NCI-H1694 treated with DMSO at 0.1 percent for 48 hours (cell line): Measurements from ENCODE around the gene EHMT2.
"Not testable (repeated sequence)": the region's sequence is repeated elsewhere in the genome, so short reads cannot be mapped to it uniquely, and the experiment has no call there.

Source experiments
- DNase-seq: peaks from one replicate; lab custom pipeline; 2025; lab: John Stamatoyannopoulos, UW

EHMT2 gene

GRCh38 chr6:31915351-31915750, 17.9 kb upstream of the EHMT2 start:
- DNase-seq = no peak

GRCh38 chr6:31911826-31912585, 14.5 kb upstream of the EHMT2 start:
- no peak for DNase-seq

- DNase-seq = not testable (repeated sequence)
Observed at GRCh38 chr6:31909298-31909697, 11.8 kb upstream of the EHMT2 start.

- DNase-seq = no peak
Observed at GRCh38 chr6:31908791-31909190, 11.3 kb upstream of the EHMT2 start.

GRCh38 chr6:31908255-31908654, 10.8 kb upstream of the EHMT2 start:
- DNase-seq = not testable (repeated sequence)

- DNase-seq = no peak
Observed at GRCh38 chr6:31907158-31907813, 9.8 kb upstream of the EHMT2 start.

GRCh38 chr6:31906727-31907126, 9.2 kb upstream of the EHMT2 start:
- not testable (repeated sequence) for DNase-seq

- no peak for DNase-seq
Observed at GRCh38 chr6:31906122-31906521, 8.6 kb upstream of the EHMT2 start.

GRCh38 chr6:31905041-31905440, 7.5 kb upstream of the EHMT2 start:
- DNase-seq = no peak

- DNase-seq = no peak
Observed at GRCh38 chr6:31903957-31904356, 6.5 kb upstream of the EHMT2 start.

- peak; percentile 48 for DNase-seq
Observed at GRCh38 chr6:31901953-31902643, 4.6 kb upstream of the EHMT2 start, which contains the start of gene ZBTB12. TSS of gene ZBTB12 (minus strand) at chr6:31902086. CDS start at chr6:31901305, 781 bp downstream.

- DNase-seq = no peak
Observed at GRCh38 chr6:31901415-31901952, 4.0 kb upstream of the EHMT2 start.

GRCh38 chr6:31900917-31901414, 3.5 kb upstream of the EHMT2 start:
- no peak for DNase-seq

- DNase-seq = no peak
Observed at GRCh38 chr6:31899882-31900722, 2.6 kb upstream of the EHMT2 start.

- DNase-seq = no peak
Observed at GRCh38 chr6:31899215-31899614, 1.7 kb upstream of the EHMT2 start.

- DNase-seq = peak; percentile 35
Observed at GRCh38 chr6:31898383-31899011, 999 bp upstream of the EHMT2 start.

- DNase-seq = no peak
Observed at GRCh38 chr6:31896856-31897611, 464 bp downstream of the EHMT2 start.

- no peak for DNase-seq
Observed at GRCh38 chr6:31896493-31896855, 1.0 kb downstream of the EHMT2 start.

- DNase-seq = no peak
Observed at GRCh38 chr6:31892821-31893220, 4.7 kb downstream of the EHMT2 start.

- no peak for DNase-seq
Observed at GRCh38 chr6:31889331-31889972, 8.0 kb downstream of the EHMT2 start.
